GM12878 (cell line): ENCODE results near the gene TNFSF13. TPM values are rescaled to one million over a fixed set of nuclear protein-coding genes. Genes with fewer than 3 reads are reported as not detected.
A peak's percentile ranks its signal among the peaks of the same experiment; 100 is the strongest.

Source experiments
- ATAC-seq: fragments of 200-7000 bp; cut with Tn5 transposase; 3 replicates; pipeline ENCODE4 v1.9.1; 2020; ENCODE audit warnings: mild to moderate bottlenecking, moderate library complexity
- BruUV-seq: library from RNA; stranded (reverse); fragments of 400-500 nt; replicated peaks from 2 replicates; lab custom pipeline; 2021; lab: Mats Ljungman, UMichigan
- CTCF ChIA-PET: fragments of 300-600 bp; sonication (Branson Sonifier 250); formaldehyde crosslinking; extraction: SDS; loops from one replicate; lab custom pipeline; 2021; ENCODE audit warnings: inconsistent platforms; lab: Yijun Ruan, JAX
- POLR2A ChIA-PET: fragments of 350-600 bp; formaldehyde crosslinking; extraction: SDS; loops from one replicate; lab custom pipeline; 2021; ENCODE audit warnings: inconsistent platforms; lab: Charles Lee
- RAD21 ChIA-PET: fragments of 300-600 bp; sonication (Branson Sonifier 250); formaldehyde crosslinking; loops from one replicate; lab custom pipeline; 2023; ENCODE audit warnings: antibody characterized with exemption; ENCODE audit not compliant: unreplicated experiment; lab: Charles Lee
- SMC1A ChIA-PET: fragments of 300-600 bp; sonication (Branson Sonifier 250); formaldehyde crosslinking; loops from one replicate; lab custom pipeline; 2023; ENCODE audit not compliant: unreplicated experiment, uncharacterized antibody; lab: Charles Lee
- DNase-seq: peaks from one replicate; pipeline ENCODE4 v3.0.0-alpha.2; 2011; ENCODE audit warnings: low read depth, low spot score
- FAIRE-seq: peaks from 3 replicates; lab custom pipeline; 2011; peaks lifted over from hg19 to GRCh38; lab: Jason Lieb, UNC
- H2AFZ ChIP-seq: 2 replicates; pipeline ENCODE4 v1.6.0; 2011; ENCODE audit warnings: low read depth, low read length, control low read depth; ENCODE audit not compliant: control insufficient read depth
- H3K27ac ChIP-seq: 2 replicates; pipeline ENCODE4 v1.5.1; 2011; ENCODE audit warnings: control low read depth; ENCODE audit not compliant: control insufficient read depth, insufficient read depth
- H3K27me3 ChIP-seq, 2 experiments: replicated peaks in 1 of 2; 2 replicates each; pipeline versions ENCODE4 v1.6.0 to v1.6.1; 2011; ENCODE audit warnings: low read length in 1 of 2; ENCODE audit not compliant: control insufficient read depth in 2 of 2, insufficient read depth in 2 of 2
- H3K36me3 ChIP-seq, 2 experiments: 2 replicates each; pipeline ENCODE4 v1.5.1; 2011; ENCODE audit warnings: low read length in 1 of 2; ENCODE audit not compliant: control insufficient read depth in 2 of 2, insufficient read depth in 2 of 2
- H3K4me1 ChIP-seq: 2 replicates; pipeline ENCODE4 v1.6.1; 2011; ENCODE audit warnings: mild to moderate bottlenecking, low read length, moderate library complexity, mixed read lengths; ENCODE audit not compliant: control insufficient read depth, insufficient read depth
- H3K4me2 ChIP-seq: 2 replicates; pipeline ENCODE4 v1.6.0; 2011; ENCODE audit warnings: control low read depth; ENCODE audit not compliant: control insufficient read depth, insufficient read depth
- H3K4me3 ChIP-seq: fragments of 200-600 bp; sonication (generic); 2 replicates; pipeline ENCODE4 v1.5.1; 2016
- H3K79me2 ChIP-seq: 2 replicates; pipeline ENCODE4 v1.6.0; 2011; ENCODE audit warnings: low read length; ENCODE audit not compliant: control insufficient read depth, insufficient read depth
- H3K9ac ChIP-seq: 2 replicates; pipeline ENCODE4 v1.8.0; 2011; ENCODE audit warnings: low read length, control low read depth, mixed read lengths; ENCODE audit not compliant: control insufficient read depth, insufficient read depth
- H3K9me3 ChIP-seq: replicated peaks from 3 replicates; pipeline ENCODE4 v1.5.1; 2011; ENCODE audit warnings: mild to moderate bottlenecking, low read length; ENCODE audit not compliant: control insufficient read depth, insufficient read depth
- H4K20me1 ChIP-seq: 2 replicates; pipeline ENCODE4 v1.6.0; 2011; ENCODE audit not compliant: control insufficient read depth, insufficient read depth
- ATF3 ChIP-seq: IDR thresholded peaks from 2 replicates; pipeline ENCODE4 v1.6.1; 2011; ENCODE audit warnings: low read depth, mild to moderate bottlenecking, low read length, moderate library complexity, borderline replicate concordance; ENCODE audit errors: extremely low read depth
- CEBPB ChIP-seq, 2 experiments: fragments of 150-350 bp in 1 of 2; IDR thresholded peaks; 2 replicates each; pipeline ENCODE4 v1.6.1; 2012 to 2014; ENCODE audit warnings: low read depth in 2 of 2, low read length in 2 of 2, borderline replicate concordance in 1 of 2, inconsistent platforms in 1 of 2
- CEBPZ ChIP-seq: fragments of 150-350 bp; IDR thresholded peaks from 2 replicates; pipeline ENCODE4 v1.6.1; 2016; ENCODE audit warnings: low read depth, low read length
- CTCF ChIP-seq, 3 experiments: IDR thresholded peaks in 2 of 3; conservative IDR thresholded peaks in 1 of 3; 2 replicates each; pipeline ENCODE4 v1.5.1; 2011; ENCODE audit warnings: low read depth in 3 of 3, low read length in 3 of 3, mild to moderate bottlenecking in 3 of 3, control low read depth in 2 of 3, moderate library complexity in 2 of 3, inconsistent platforms in 1 of 3, mixed read lengths in 1 of 3; ENCODE audit not compliant: control insufficient read depth in 2 of 3, insufficient read depth in 1 of 3; ENCODE audit errors: extremely low read depth in 1 of 3
- MAX ChIP-seq: IDR thresholded peaks from 2 replicates; pipeline ENCODE4 v1.6.1; 2012; ENCODE audit warnings: low read depth, low read length, improper control_type of control experiment
- PBX3 ChIP-seq: IDR thresholded peaks from 2 replicates; pipeline ENCODE4 v1.6.1; 2011; ENCODE audit warnings: mild to moderate bottlenecking, low read depth, low read length, moderate library complexity; ENCODE audit not compliant: insufficient replicate concordance
- POLR2AphosphoS5 ChIP-seq: IDR thresholded peaks from 2 replicates; pipeline ENCODE4 v1.6.1; 2011; ENCODE audit warnings: mild to moderate bottlenecking, low read length, inconsistent platforms
- SPI1 ChIP-seq: IDR thresholded peaks from 2 replicates; pipeline ENCODE4 v1.6.1; 2011; ENCODE audit warnings: low read depth, mild to moderate bottlenecking, low read length, moderate library complexity, borderline replicate concordance; ENCODE audit not compliant: insufficient read depth
- STAT3 ChIP-seq: IDR thresholded peaks from 2 replicates; pipeline ENCODE4 v1.6.1; 2011; ENCODE audit warnings: low read depth, low read length, improper control_type of control experiment
- TCF12 ChIP-seq: IDR thresholded peaks from 2 replicates; pipeline ENCODE4 v1.6.1; 2011; ENCODE audit warnings: low read depth, mild to moderate bottlenecking, low read length
- USF1 ChIP-seq: IDR thresholded peaks from 2 replicates; pipeline ENCODE4 v1.6.1; 2011; ENCODE audit warnings: borderline replicate concordance, low read depth, mild to moderate bottlenecking, moderate library complexity, mixed read lengths, low read length; ENCODE audit not compliant: insufficient read depth; ENCODE audit errors: extremely low read length
- ZNF384 ChIP-seq: IDR thresholded peaks from 2 replicates; pipeline ENCODE4 v1.6.1; 2012; ENCODE audit warnings: low read depth, mild to moderate bottlenecking, low read length, improper control_type of control experiment, borderline replicate concordance
- ZNF622 ChIP-seq: fragments of 450-650 bp; IDR thresholded peaks from 2 replicates; pipeline ENCODE4 v1.6.1; 2017; ENCODE audit warnings: mild to moderate bottlenecking, inconsistent platforms
- WGBS: methylation state at CpG from one replicate; pipeline ENCODE4 v1.1.6; 2016; ENCODE audit warnings: low lambda C conversion rate; ENCODE audit not compliant: insufficient replicate concordance, insufficient coverage; ENCODE audit errors: missing lambda C conversion rate; 5-methylcytosine and 5-hydroxymethylcytosine counted together
- in situ Hi-C: fragments of 300-500 bp; cut with MboI; formaldehyde crosslinking; loops from 9 replicates; pipeline ENCODE4 v1.14.3; 2018; ENCODE audit warnings: mixed read lengths
- intact Hi-C: fragments of 100-400 bp; cut with micrococcal nuclease; formaldehyde crosslinking; loops from one replicate; pipeline ENCODE4 v1.14.2; 2022; ENCODE audit not compliant: unreplicated experiment
- polyA plus RNA-seq, 11 experiments: library from polyadenylated mRNA; depleted of rRNA in 4 of 11; unstranded in 6 of 11; stranded (reverse) in 5 of 11; fragments of >200 nt; fragmentation: Nextera tagmentation in 4 of 11; fragmentation: Illumina TruSeq in 1 of 11; extraction: Ambion mirVana in 4 of 11; extraction: Trizol in 1 of 11; gene quantifications; 1 replicate in 1 of 11; 2 replicates in 10 of 11; pipeline versions ENCODE4 v1.2.1 to v1.2.3, GENCODE V29; 2011 to 2016; ENCODE audit warnings: inconsistent platforms in 2 of 11, missing spikeins in 2 of 11, low read depth in 1 of 11
- total RNA-seq, 4 experiments: library from RNA; depleted of rRNA in 3 of 4; stranded (reverse); fragments of >200 nt in 3 of 4; fragmentation: Illumina TruSeq in 1 of 4; extraction: Trizol in 1 of 4; gene quantifications; 2 replicates each; pipeline versions ENCODE4 v1.2.1 to v1.2.3, GENCODE V29; 2013 to 2021

The TNFSF13 gene
- total and polyA plus RNA-seq, 10 of the 15 experiments (the other 5 are each of a cell fraction or from before 2014, with no cell fraction given) = 0.56 to 14.6 (median 9.7) TPM

GRCh38 chr17:7549401-7550055, 9.0 kb upstream of the TNFSF13 start:
- ATAC-seq (peak; percentile 26), DNase-seq (no peak), FAIRE-seq (no peak)
- peak overlapping the region; percentile 27; the same call in 1 of the 2 replicates for H3K9ac ChIP-seq
- H3K27ac ChIP-seq = no peak overlapping the region
- ChIA-PET RAD21 (interaction anchor here (0.7 kb wide), 1 partner anchor 155 kb away, joined by 3 read pairs; the partner anchor contains the start of gene PLSCR3), POLR2A (no interaction called here), CTCF (interaction anchor here (0.6 to 2.3 kb wide), 3 partner anchors 11 to 35 kb away, joined by 3 to 14 read pairs (median 5); no protein-coding TSS in a partner anchor), SMC1A (interaction anchor here (1.1 to 2.3 kb wide), 2 partner anchors 11 to 26 kb away, joined by 3 to 7 read pairs; no protein-coding TSS in a partner anchor)
- no peaks in the 10 kb centered on the region; a peak in 1 of 4 replicates for H3K27me3 ChIP-seq
- H3K36me3 ChIP-seq = no peaks in the 10 kb centered on the region
- WGBS = 34% methylated on average over 20 of the region's 20 CpGs
- H3K4me3 ChIP-seq = peak overlapping the region; percentile 70
- H4K20me1 ChIP-seq = no peaks in the 10 kb centered on the region
- H2AFZ ChIP-seq = peak overlapping the region; percentile 60
- in situ Hi-C loops (loop anchor here (25.0 kb wide), 1 partner anchor 512 kb away; the partner anchor contains the start of genes SLC16A11 and SLC16A13), intact Hi-C loops (no loop called here)
- H3K4me2 ChIP-seq = peak overlapping the region; percentile 97
- H3K9me3 ChIP-seq = no peaks in the 10 kb centered on the region
- no TSS peak for BruUV-seq
- H3K4me1 ChIP-seq = peaks cover 29% of the 10 kb centered on the region
- H3K79me2 ChIP-seq = no peaks in the 10 kb centered on the region
- TF ChIP-seq PBX3 (no peak), POLR2AphosphoS5 (no peak), ZNF384 (no peak), ZNF622 (no peak), CEBPZ (no peak), CTCF (IDR thresholded peaks at IDR 0.05 in 2 of 3, conservative IDR thresholded peaks at IDR 0.05 in 1 of 3; ENCODE audit: control insufficient read depth in 2 of 3, extremely low read depth in 1 of 3, insufficient read depth in 1 of 3, low read depth in 3 of 3, low read length in 3 of 3) (no peak), STAT3 (no peak), CEBPB (IDR thresholded peaks at IDR 0.05; ENCODE audit: borderline replicate concordance in 1 of 2, low read depth in 2 of 2, low read length in 2 of 2) (no peak), TCF12 (0 out of 2 replicates have a peak, but pooled peaks have one; percentile 15), ATF3 (no peak), SPI1 (no peak), MAX (no peak), USF1 (no peak)
